Mesothelial cell of epicardium (in vitro differentiated cells): ENCODE measurements around the gene MECR. TPM values are rescaled to one million over a fixed set of nuclear protein-coding genes. Genes with fewer than 3 reads are reported as not detected.
A peak's percentile ranks its signal among the peaks of the same experiment; 100 is the strongest.
"Not testable (repeated sequence)": the region's sequence is repeated elsewhere in the genome, so short reads cannot be mapped to it uniquely, and the experiment has no call there.

ENCODE experiments used
- DNase-seq, 2 experiments: peaks; one replicate each; pipeline ENCODE4 v3.0.0; 2021; ENCODE audit warnings: low spot score in 2 of 2; ENCODE audit not compliant: unreplicated experiment in 2 of 2
- H3K27ac Mint-ChIP-seq: 2 replicates; pipeline ENCODE4 v1.8.0; 2021; ENCODE audit warnings: mixed read lengths
- H3K27me3 Mint-ChIP-seq: 2 replicates; pipeline ENCODE4 v1.8.0; 2021; ENCODE audit warnings: low read depth, mixed read lengths
- H3K36me3 Mint-ChIP-seq: 2 replicates; pipeline ENCODE4 v1.8.0; 2021; ENCODE audit warnings: mixed read lengths
- H3K4me1 Mint-ChIP-seq: 2 replicates; pipeline ENCODE4 v1.8.0; 2021; ENCODE audit warnings: mixed read lengths
- H3K4me3 Mint-ChIP-seq: 2 replicates; pipeline ENCODE4 v1.8.0; 2021; ENCODE audit warnings: mild to moderate bottlenecking, moderate library complexity, mixed read lengths
- H3K9me3 Mint-ChIP-seq: 2 replicates; pipeline ENCODE4 v1.8.0; 2021; ENCODE audit warnings: mixed read lengths
- total RNA-seq: library from RNA; stranded (reverse); gene quantifications from 3 replicates; pipeline ENCODE4 v1.2.1, GENCODE V29; 2021
- TF ChIP-seq, protein P1 (sequence below): fragments of 200-600 bp; sonication (generic); IDR thresholded peaks from one replicate; pipeline ENCODE4 v1.5.0; 2021; ENCODE audit warnings: antibody characterized with exemption; ENCODE audit not compliant: unreplicated experiment

MECR gene
- total RNA-seq, 1 donor from 2014 or later = 36.6 TPM

DNA sequence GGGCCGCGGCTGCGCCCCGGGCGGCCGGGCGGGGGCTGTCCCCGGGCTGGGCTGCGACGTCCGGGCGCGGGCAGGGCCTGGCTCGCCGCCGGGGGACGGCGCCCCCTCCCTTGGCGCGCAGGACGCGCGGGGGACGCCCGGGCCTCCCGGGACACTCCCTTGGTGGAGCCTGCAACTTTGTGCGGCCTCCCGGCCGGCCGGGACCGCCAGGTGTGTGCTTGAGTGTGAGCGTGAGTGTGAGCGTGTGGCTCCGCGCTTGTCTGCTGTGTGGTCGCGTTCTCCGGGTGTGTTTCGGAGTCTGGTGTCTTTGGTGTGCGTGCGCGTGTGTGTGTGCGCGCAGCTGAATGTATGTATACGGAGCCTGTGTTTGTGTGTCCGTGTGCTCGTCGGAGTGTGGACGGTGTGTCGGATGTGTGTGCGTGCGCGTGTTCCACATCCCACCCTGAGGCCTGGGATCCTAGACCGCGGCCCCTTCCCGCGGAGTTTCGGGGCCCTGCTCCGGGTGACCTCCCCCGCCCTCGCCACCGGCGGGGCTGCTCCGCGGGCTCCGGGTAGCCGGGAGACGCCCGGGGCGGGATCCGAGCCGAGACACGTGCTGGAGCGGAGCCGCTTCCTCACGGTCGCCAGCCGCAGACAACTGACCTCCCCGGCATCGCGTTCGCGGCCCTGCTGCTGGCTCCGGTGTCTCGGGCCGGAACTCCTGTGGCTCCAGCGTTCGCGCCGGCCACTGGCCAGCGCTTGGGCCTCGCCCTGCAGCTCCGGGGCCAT, 7.3 kb upstream of the MECR start:
- peak in 1 of 2 experiments; percentile 66 for DNase-seq
- Mint-ChIP-seq H3K9me3 (no peaks in the 10 kb centered on the region), H3K4me3 (peak overlapping the region; percentile 83), H3K27ac (peak overlapping the region; percentile 97), H3K27me3 (peaks cover 6% of the 10 kb centered on the region), H3K4me1 (peaks cover 31% of the 10 kb centered on the region), H3K36me3 (no peaks in the 10 kb centered on the region)
- TF ChIP-seq, protein P1, sequence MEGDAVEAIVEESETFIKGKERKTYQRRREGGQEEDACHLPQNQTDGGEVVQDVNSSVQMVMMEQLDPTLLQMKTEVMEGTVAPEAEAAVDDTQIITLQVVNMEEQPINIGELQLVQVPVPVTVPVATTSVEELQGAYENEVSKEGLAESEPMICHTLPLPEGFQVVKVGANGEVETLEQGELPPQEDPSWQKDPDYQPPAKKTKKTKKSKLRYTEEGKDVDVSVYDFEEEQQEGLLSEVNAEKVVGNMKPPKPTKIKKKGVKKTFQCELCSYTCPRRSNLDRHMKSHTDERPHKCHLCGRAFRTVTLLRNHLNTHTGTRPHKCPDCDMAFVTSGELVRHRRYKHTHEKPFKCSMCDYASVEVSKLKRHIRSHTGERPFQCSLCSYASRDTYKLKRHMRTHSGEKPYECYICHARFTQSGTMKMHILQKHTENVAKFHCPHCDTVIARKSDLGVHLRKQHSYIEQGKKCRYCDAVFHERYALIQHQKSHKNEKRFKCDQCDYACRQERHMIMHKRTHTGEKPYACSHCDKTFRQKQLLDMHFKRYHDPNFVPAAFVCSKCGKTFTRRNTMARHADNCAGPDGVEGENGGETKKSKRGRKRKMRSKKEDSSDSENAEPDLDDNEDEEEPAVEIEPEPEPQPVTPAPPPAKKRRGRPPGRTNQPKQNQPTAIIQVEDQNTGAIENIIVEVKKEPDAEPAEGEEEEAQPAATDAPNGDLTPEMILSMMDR = no peak

DNA sequence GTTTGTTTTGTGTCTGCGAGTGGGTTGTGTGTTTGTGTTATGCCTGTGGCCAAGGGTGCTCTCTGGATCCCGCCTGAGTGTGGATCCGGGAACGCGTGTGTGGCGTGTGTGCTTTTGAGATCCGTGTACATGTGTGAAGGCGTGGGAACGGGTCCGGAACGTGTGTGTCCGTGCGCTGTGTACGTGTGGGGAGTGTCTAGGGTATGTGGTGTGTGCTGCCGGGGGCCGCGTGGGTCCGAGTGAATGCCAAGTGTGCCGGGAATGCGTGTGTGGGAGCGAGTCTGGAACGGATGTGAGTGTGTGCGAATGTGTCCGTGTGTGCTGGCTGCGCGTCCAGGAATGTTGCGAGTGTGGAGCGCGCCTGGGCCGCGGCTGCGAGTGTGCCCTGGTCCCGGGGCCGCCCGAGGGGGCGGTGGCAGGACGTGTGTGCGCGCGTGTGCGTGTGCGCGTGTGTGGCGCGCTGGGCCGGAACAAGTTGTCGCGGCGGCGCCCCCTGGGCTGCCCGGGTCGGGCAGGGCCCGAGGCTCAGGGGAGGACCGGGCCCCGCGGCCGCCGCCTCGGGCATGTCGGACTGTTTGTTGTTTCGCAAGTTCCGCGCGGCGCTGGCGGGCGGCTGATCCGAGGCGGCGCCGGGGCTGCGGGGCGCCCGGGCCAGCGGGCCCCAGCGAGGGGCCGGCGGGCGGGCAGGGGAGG, 6.5 kb upstream of the MECR start:
- TF ChIP-seq, protein P1 = no peak
- Mint-ChIP-seq H3K4me1 (peaks cover 31% of the 10 kb centered on the region), H3K27ac (peak overlapping the region; percentile 89), H3K27me3 (peaks cover 6% of the 10 kb centered on the region), H3K4me3 (peak overlapping the region; percentile 87), H3K9me3 (no peaks in the 10 kb centered on the region), H3K36me3 (no peaks in the 10 kb centered on the region)
- peak in 1 of 2 experiments; percentile 69 for DNase-seq

DNA sequence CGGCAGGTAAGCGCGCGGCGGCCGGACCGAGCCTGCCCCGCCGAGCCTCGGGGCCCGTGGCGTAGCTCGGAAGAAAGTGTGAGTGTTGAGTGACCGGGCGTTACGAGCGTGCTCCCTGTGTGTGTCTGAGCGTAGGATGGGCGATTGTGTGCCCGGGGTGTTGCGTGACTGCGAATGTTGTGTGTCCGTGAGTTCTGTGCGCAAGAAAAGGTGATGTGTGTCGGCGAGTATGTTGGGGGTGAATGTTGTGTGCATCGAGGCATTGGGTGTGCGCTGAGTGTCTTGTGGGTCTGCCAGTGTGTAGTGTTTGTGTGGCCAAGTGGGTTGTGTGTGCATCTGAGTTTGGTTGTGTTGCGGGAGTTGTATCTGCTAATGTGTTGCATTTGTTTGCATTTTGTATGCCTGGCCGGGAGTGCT, 6.0 kb upstream of the MECR start:
- no peaks in the 10 kb centered on the region for H3K36me3 Mint-ChIP-seq
- DNase-seq = peak in 1 of 2 experiments; percentile 54
- peaks cover 31% of the 10 kb centered on the region for H3K4me1 Mint-ChIP-seq
- H3K4me3 Mint-ChIP-seq = peak overlapping the region; percentile 87
- no peaks in the 10 kb centered on the region for H3K9me3 Mint-ChIP-seq
- H3K27ac Mint-ChIP-seq = peak overlapping the region; percentile 89
- H3K27me3 Mint-ChIP-seq = peaks cover 6% of the 10 kb centered on the region
- TF ChIP-seq, protein P1 = no peak

DNA sequence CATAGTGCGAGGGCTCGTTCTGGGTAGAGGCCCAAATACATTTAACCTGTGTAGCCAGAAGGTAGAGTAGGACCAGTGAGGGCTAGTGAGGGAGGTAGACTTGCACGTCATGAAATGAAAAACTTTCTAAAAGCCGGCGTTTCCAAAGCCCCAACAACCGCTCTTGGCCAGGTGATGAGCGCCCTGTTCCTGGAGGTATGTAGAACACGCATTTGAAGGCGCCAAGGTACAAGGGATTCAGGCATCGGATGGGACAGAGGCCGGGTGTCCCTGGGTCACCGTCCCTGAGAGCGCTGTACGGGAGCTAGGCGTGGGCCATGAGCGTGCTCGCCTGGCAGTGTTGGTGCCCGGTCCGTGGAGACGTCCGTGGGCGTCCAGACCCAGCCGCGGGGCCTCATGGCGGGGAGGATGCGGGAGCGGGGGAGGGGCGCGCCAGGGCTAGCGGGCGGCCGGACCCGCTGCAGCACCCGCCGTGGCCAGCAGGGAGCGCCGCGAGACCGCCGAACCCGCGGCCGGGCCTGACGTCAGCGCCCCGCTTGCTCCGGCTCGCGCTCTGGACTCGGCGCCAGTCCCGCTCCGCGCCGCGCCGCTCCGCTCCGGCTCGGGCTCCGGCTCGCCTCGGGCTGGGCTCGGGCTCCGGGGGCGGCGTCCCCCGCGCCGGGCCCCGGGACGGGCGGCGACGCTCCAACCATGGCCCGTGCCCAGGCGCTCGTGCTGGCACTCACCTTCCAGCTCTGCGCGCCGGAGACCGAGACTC, 5.4 kb upstream of the MECR start, which contains the start of gene PTPRU:
Gene PTPRU, plus strand, starts transcription at position 568 of the 757 bp plus-strand sequence. Its CDS starts 123 bp downstream, at position 691.
- Mint-ChIP-seq H3K36me3 (no peaks in the 10 kb centered on the region), H3K27ac (peak within 1 kb of the TSS; percentile 89), H3K9me3 (no peaks in the 10 kb centered on the region), H3K4me3 (peak within 1 kb of the TSS; percentile 87), H3K27me3 (peaks cover 6% of the 10 kb centered on the region), H3K4me1 (peaks cover 28% of the 10 kb centered on the region)
- TF ChIP-seq, protein P1 = peak; percentile 84
- peak; percentile 87 to 98 for DNase-seq

DNA sequence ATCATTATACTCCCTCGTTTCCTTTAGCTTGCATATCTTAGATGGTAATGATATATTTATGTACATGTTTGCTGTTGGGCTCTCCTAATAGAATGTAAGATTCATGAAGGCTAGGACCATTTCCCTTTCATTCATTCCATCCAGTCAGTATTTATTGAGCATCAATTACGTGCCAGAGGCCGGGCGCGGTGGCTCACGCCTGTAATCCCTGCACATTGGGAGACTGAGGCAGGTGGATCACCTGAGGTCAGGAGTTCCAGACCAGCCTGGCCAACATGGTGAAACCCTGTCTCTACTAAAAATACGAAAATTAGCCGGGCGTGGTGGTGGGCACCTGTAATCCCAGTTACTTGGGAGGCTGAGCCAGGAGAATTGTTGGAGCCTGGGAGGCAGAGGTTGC, 4.1 kb upstream of the MECR start:
- H3K36me3 Mint-ChIP-seq, H3K27me3 Mint-ChIP-seq, H3K9me3 Mint-ChIP-seq, H3K27ac Mint-ChIP-seq, H3K4me3 Mint-ChIP-seq, DNase-seq: not testable (repeated sequence)
- peaks cover 25% of the 10 kb centered on the region for H3K4me1 Mint-ChIP-seq
